Cardiac fibroblast (primary cell): ENCODE results near the gene PLXNA1.

Experiments used
- DNase-seq, 2 donors: peaks; one replicate each; pipeline versions ENCODE4 v3.0.0 to v3.0.0-alpha.2; 2010; ENCODE audit warnings: low read depth in 2 of 2
- H3K4me3 ChIP-seq, 2 donors: replicated peaks in 1 of 2; 1 replicate in 1 of 2; 2 replicates in 1 of 2; pipeline ENCODE4 v1.5.1; 2011; ENCODE audit warnings: low read depth in 2 of 2, low read length in 2 of 2, mild to moderate bottlenecking in 2 of 2, moderate library complexity in 1 of 2
- TF ChIP-seq, protein P1 (sequence below): IDR thresholded peaks from one replicate; pipeline ENCODE4 v1.5.1; 2011; ENCODE audit warnings: low read depth, mild to moderate bottlenecking, low read length, inconsistent platforms

PLXNA1 gene

DNA sequence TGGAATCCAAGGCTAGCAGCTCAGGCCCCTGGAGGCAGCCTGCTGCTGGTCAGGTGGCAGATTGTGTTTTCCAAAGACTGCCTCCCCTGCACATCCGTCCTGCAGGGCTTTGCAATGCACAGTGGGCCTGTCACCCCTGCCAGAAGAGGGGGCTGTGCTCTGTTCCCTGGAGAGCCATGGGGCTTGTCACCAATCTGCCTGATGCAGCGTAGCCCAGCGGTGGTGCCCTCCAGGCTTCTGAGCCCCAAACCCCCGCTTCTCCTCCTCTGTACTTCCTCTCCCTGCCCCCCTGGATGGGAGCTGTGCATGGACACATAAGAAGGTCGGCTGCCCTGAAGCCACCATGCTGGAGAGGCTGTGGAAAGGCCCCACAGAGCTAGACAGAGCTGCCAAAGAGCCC is 10.0 kb upstream of the PLXNA1 start:
- no peak overlapping the region for H3K4me3 ChIP-seq
- TF ChIP-seq, protein P1, sequence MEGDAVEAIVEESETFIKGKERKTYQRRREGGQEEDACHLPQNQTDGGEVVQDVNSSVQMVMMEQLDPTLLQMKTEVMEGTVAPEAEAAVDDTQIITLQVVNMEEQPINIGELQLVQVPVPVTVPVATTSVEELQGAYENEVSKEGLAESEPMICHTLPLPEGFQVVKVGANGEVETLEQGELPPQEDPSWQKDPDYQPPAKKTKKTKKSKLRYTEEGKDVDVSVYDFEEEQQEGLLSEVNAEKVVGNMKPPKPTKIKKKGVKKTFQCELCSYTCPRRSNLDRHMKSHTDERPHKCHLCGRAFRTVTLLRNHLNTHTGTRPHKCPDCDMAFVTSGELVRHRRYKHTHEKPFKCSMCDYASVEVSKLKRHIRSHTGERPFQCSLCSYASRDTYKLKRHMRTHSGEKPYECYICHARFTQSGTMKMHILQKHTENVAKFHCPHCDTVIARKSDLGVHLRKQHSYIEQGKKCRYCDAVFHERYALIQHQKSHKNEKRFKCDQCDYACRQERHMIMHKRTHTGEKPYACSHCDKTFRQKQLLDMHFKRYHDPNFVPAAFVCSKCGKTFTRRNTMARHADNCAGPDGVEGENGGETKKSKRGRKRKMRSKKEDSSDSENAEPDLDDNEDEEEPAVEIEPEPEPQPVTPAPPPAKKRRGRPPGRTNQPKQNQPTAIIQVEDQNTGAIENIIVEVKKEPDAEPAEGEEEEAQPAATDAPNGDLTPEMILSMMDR = no peak
- no peak for DNase-seq

GRCh38 chr3:126973814-126974213 is 9.1 kb upstream of the PLXNA1 start:
- no peak for DNase-seq
- H3K4me3 ChIP-seq = no peak overlapping the region
- TF ChIP-seq, protein P1 = no peak

- TF ChIP-seq, protein P1 = no peak
- H3K4me3 ChIP-seq = no peak overlapping the region
- DNase-seq = no peak
These were observed 8.2 kb upstream of the PLXNA1 start for GRCh38 chr3:126974756-126975155.

DNA sequence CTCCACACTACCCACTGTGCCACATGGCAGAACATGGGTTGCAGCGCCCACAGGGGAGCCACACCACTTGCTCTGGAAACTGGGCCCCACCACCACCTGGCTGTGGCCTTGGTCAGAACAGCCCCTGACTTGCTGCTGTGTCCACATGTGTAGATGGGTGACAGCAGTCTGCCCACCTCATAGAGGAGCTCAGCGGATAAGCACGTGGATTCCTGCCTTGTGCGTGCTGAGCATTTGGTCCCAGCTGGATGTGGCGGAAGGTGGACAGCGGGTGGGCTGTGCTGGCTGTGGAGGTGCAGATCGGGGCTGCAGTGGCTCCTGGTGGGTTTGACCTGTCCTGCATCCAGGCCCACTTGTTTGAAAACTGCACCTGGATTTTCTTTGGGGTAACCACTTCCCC is 6.0 kb upstream of the PLXNA1 start:
- no peak for DNase-seq
- H3K4me3 ChIP-seq = no peak overlapping the region
- TF ChIP-seq, protein P1 = no peak

DNA sequence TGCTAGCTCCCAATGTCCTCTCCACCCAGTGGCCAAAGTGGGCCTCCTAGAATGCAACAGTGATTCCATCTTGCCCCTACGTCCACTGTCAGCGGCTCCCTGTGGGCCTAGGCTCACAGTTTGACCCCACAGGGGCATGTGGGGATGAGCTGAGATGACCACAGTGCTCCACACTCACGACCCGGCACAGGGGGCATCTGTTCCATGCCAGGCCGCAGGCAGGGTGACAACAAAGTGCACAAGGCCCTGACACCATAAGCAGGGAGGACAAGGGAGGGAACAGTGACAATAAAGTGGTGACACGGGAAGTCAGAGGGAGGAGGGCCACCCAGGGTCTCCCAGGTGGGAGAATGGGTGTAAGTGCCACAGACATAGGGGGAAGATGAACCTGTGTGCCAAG is 5.1 kb upstream of the PLXNA1 start:
- no peak overlapping the region for H3K4me3 ChIP-seq
- DNase-seq = no peak
- TF ChIP-seq, protein P1 = no peak

- TF ChIP-seq, protein P1 = no peak
- no peak for DNase-seq
- H3K4me3 ChIP-seq = no peak overlapping the region
These were observed 4.6 kb upstream of the PLXNA1 start for GRCh38 chr3:126978291-126978690.

DNA sequence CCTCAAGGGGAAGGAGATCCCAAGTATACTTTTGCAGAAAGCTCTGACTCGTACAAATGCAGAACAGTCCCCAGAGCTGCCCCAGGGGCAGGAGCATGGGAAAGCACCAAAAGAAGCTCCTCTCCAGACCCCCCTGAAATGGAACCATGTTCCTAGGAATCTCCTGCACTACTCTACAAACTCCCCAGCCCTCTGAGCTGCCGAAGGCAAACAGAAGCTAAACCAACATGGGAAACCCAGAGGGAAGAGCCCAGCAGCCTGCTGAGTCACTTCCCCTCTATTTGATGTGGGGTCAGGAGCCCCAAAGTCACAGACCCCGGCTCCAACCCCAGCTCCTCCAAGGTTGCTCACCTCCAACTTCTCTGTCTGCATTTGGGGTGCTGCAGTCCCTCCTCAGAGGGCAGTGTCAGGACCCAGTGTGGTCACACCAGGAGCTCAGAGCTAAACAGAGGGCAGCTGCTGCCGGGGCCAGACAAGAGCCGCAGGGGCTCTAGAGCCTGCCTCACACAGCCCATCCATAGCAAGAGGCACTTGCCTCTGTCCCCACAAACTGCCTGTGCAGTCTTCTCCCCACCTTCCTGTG is 3.8 kb upstream of the PLXNA1 start:
- no peak for DNase-seq
- no peak overlapping the region for H3K4me3 ChIP-seq
- TF ChIP-seq, protein P1 = no peak
